Fibroblast of villous mesenchyme (primary cell): ENCODE measurements around the gene ACBD4. TPM values are rescaled to one million over a fixed set of nuclear protein-coding genes. Genes with fewer than 3 reads are reported as not detected.

Experiments used
- DNase-seq: peaks from one replicate; pipeline ENCODE4 v3.0.0-alpha.2; 2010; ENCODE audit warnings: low read depth
- H3K4me3 ChIP-seq: 2 replicates; pipeline ENCODE4 v1.5.1; 2011; ENCODE audit warnings: low read depth, mild to moderate bottlenecking, low read length
- total RNA-seq: library from RNA; depleted of rRNA; stranded (reverse); fragments of >200 nt; gene quantifications from 2 replicates; pipeline ENCODE4 v1.2.3, GENCODE V29; 2012
- TF ChIP-seq, protein P1 (sequence below): IDR thresholded peaks from 2 replicates; pipeline ENCODE4 v1.5.1; 2012; ENCODE audit warnings: low read depth, mild to moderate bottlenecking, low read length; ENCODE audit not compliant: insufficient read depth

The ACBD4 gene
- total RNA-seq, 1 donor, result 6.9 TPM

- TF ChIP-seq, protein P1, sequence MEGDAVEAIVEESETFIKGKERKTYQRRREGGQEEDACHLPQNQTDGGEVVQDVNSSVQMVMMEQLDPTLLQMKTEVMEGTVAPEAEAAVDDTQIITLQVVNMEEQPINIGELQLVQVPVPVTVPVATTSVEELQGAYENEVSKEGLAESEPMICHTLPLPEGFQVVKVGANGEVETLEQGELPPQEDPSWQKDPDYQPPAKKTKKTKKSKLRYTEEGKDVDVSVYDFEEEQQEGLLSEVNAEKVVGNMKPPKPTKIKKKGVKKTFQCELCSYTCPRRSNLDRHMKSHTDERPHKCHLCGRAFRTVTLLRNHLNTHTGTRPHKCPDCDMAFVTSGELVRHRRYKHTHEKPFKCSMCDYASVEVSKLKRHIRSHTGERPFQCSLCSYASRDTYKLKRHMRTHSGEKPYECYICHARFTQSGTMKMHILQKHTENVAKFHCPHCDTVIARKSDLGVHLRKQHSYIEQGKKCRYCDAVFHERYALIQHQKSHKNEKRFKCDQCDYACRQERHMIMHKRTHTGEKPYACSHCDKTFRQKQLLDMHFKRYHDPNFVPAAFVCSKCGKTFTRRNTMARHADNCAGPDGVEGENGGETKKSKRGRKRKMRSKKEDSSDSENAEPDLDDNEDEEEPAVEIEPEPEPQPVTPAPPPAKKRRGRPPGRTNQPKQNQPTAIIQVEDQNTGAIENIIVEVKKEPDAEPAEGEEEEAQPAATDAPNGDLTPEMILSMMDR, result no peak
- no peak for DNase-seq
- H3K4me3 ChIP-seq, result no peak overlapping the region
Measured at GRCh38 chr17:45114117-45114932, 21.2 kb upstream of the ACBD4 start.

GRCh38 chr17:45115015-45115625, 20.4 kb upstream of the ACBD4 start:
- H3K4me3 ChIP-seq, result no peak overlapping the region
- TF ChIP-seq, protein P1, result no peak
- no peak for DNase-seq

DNA sequence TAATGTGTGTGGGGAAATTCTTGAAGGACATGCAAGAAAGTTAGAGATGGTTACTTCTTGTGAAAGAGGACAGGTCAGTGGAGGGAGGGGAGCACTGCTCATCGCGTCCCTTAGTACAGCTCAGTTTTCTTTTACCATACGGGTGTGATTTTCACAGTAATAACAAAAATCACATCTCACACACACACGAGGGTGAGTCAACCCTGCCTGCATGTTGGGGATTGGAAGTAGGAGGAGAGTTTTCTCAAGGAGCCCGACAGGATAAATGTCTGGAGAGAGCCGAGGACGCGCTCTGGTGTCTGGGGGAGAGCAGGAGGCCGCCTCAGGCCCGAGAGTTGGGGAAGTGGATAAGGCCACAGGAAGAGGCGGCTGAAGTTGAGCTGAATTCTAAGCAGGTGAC, 19.6 kb upstream of the ACBD4 start:
- TF ChIP-seq, protein P1, result no peak
- no peak overlapping the region for H3K4me3 ChIP-seq
- no peak for DNase-seq

- H3K4me3 ChIP-seq, result no peak overlapping the region
- no peak for DNase-seq
- TF ChIP-seq, protein P1, result no peak
Measured at GRCh38 chr17:45116434-45117016, 19.0 kb upstream of the ACBD4 start.

DNA sequence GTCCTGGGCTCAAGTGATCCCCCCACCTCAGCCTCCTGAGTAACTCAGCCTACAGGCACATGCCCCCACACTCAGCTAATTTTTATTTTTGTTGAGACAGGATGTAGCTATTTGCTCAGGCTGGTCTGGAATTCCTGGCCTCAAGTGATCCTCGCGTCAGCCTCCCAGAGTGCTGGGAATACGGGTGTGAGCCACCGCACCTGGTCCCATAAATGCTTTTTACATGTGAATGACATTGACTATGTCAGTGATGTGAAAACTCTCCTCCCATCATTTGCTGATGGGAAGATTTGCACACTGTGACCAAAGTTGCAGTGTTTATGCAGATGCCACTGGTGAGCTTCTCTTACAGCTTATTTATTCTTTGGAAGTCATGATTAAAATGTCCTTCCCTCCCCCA, 18.2 kb upstream of the ACBD4 start:
- TF ChIP-seq, protein P1, result no peak
- no peak for DNase-seq
- H3K4me3 ChIP-seq, result no peak overlapping the region

GRCh38 chr17:45117848-45118646, 17.4 kb upstream of the ACBD4 start:
- TF ChIP-seq, protein P1, result no peak
- no peak for DNase-seq
- H3K4me3 ChIP-seq, result no peak overlapping the region
